G401.6 (cell line): ENCODE measurements around the gene PDGFD.

ENCODE experiments used
- FAIRE-seq: peaks from 2 replicates; lab custom pipeline; 2012; peaks lifted over from hg19 to GRCh38; lab: Jason Lieb, UNC

Gene PDGFD

GRCh38 chr11:104093426-104094280 is 70.3 kb downstream of the PDGFD start:
- no peak for FAIRE-seq

GRCh38 chr11:104092744-104093143 is 71.2 kb downstream of the PDGFD start:
- no peak for FAIRE-seq

GRCh38 chr11:104091281-104092096 is 72.5 kb downstream of the PDGFD start:
- FAIRE-seq, result no peak

GRCh38 chr11:104090767-104091166 is 73.2 kb downstream of the PDGFD start:
- FAIRE-seq, result no peak

GRCh38 chr11:104089481-104089880 is 74.5 kb downstream of the PDGFD start:
- FAIRE-seq, result no peak

- no peak for FAIRE-seq
Measured at GRCh38 chr11:104086621-104087020, 77.3 kb downstream of the PDGFD start.

GRCh38 chr11:104078995-104079394 is 85.0 kb downstream of the PDGFD start:
- no peak for FAIRE-seq

GRCh38 chr11:104078245-104078644 is 85.7 kb downstream of the PDGFD start:
- no peak for FAIRE-seq

GRCh38 chr11:104076455-104076854 is 87.5 kb downstream of the PDGFD start:
- no peak for FAIRE-seq

- no peak for FAIRE-seq
Measured at GRCh38 chr11:104075706-104076105, 88.2 kb downstream of the PDGFD start.

GRCh38 chr11:104075091-104075490 is 88.9 kb downstream of the PDGFD start:
- no peak for FAIRE-seq

GRCh38 chr11:104073950-104074705 is 89.8 kb downstream of the PDGFD start:
- FAIRE-seq, result no peak

GRCh38 chr11:104067534-104067933 is 96.4 kb downstream of the PDGFD start:
- FAIRE-seq, result no peak

- FAIRE-seq, result no peak
Measured at GRCh38 chr11:104064034-104064630, 99.8 kb downstream of the PDGFD start.

- no peak for FAIRE-seq
Measured at GRCh38 chr11:104061853-104062521, 102.0 kb downstream of the PDGFD start.

- no peak for FAIRE-seq
Measured at GRCh38 chr11:104060820-104061219, 103.1 kb downstream of the PDGFD start.

GRCh38 chr11:104060004-104060794 is 103.7 kb downstream of the PDGFD start:
- no peak for FAIRE-seq

- no peak for FAIRE-seq
Measured at GRCh38 chr11:104058680-104059079, 105.3 kb downstream of the PDGFD start.

- FAIRE-seq, result no peak
Measured at GRCh38 chr11:104057908-104058307, 106.0 kb downstream of the PDGFD start.

GRCh38 chr11:104055596-104055995 is 108.4 kb downstream of the PDGFD start:
- no peak for FAIRE-seq
